ENCODE measurements around the gene TTC24.

Gene TTC24

GRCh38 chr1:156590326-156591180 is 11.0 kb downstream of the TTC24 start:
- TF ChIP-seq, protein P1, sequence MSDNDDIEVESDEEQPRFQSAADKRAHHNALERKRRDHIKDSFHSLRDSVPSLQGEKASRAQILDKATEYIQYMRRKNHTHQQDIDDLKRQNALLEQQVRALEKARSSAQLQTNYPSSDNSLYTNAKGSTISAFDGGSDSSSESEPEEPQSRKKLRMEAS (IDR thresholded peaks at IDR 0.05; ENCODE audit: low read depth, low read length): no peak
- TF ChIP-seq CTCF (IDR thresholded peaks at IDR 0.05; ENCODE audit: low read depth, low read length): no peak
- TF ChIP-seq MYC (IDR thresholded peaks at IDR 0.05; ENCODE audit: low read depth, low read length): no peak
- no peak for TF ChIP-seq POLR2A (IDR thresholded peaks at IDR 0.05; ENCODE audit: extremely low read depth, insufficient read length)
- H3K4me3 ChIP-seq (ENCODE audit: low read depth, low read length): peak overlapping the region; percentile 81
- no peak for DNase-seq (ENCODE audit: low read depth)

DNA sequence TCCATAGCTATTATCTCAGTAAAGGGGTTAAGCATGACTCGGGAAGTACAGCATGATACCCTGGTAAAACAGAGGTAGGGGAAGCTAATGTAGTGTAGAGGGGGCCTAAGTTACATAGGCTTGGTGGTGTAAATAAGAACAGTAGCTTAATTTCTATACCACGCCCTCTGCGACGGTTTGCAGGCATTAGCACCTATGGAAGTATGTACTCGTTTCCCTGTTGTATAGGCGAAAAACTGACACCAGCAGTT is 11.6 kb downstream of the TTC24 start:
- no peak for DNase-seq (ENCODE audit: low read depth)

GRCh38 chr1:156591432-156592157 is 12.1 kb downstream of the TTC24 start, which contains the start of gene NAXE:
NAXE (plus strand) TSS chr1:156591776; CDS start chr1:156591805, 29 bp downstream.
- DNase-seq (ENCODE audit: low read depth): peak; percentile 80
- peak within 1 kb of the TSS; percentile 87 for H3K4me3 ChIP-seq (ENCODE audit: low read depth, low read length)
- TF ChIP-seq, protein P1 (IDR thresholded peaks at IDR 0.05; ENCODE audit: low read depth, low read length): 0 out of 2 replicates have a peak, but pooled peaks have one; percentile 49
- TF ChIP-seq MYC (IDR thresholded peaks at IDR 0.05; ENCODE audit: low read depth, low read length): peak; percentile 53
- no peak for TF ChIP-seq CTCF (IDR thresholded peaks at IDR 0.05; ENCODE audit: low read depth, low read length)
- peak; percentile 94 for TF ChIP-seq POLR2A (IDR thresholded peaks at IDR 0.05; ENCODE audit: extremely low read depth, insufficient read length)

More for the DNA sequence above, 11.6 kb downstream of the TTC24 start:
- TF ChIP-seq MYC (IDR thresholded peaks at IDR 0.05; ENCODE audit: low read depth, low read length): no peak
- no peak for TF ChIP-seq POLR2A (IDR thresholded peaks at IDR 0.05; ENCODE audit: extremely low read depth, insufficient read length)
- TF ChIP-seq, protein P1 (IDR thresholded peaks at IDR 0.05; ENCODE audit: low read depth, low read length): no peak
- no peak for TF ChIP-seq CTCF (IDR thresholded peaks at IDR 0.05; ENCODE audit: low read depth, low read length)
- H3K4me3 ChIP-seq (ENCODE audit: low read depth, low read length): peak overlapping the region; percentile 81

GRCh38 chr1:156592158-156592909 is 12.8 kb downstream of the TTC24 start:
- DNase-seq (ENCODE audit: low read depth): no peak
- TF ChIP-seq CTCF (IDR thresholded peaks at IDR 0.05; ENCODE audit: low read depth, low read length): no peak
- TF ChIP-seq, protein P1 (IDR thresholded peaks at IDR 0.05; ENCODE audit: low read depth, low read length): no peak
- TF ChIP-seq MYC (IDR thresholded peaks at IDR 0.05; ENCODE audit: low read depth, low read length): no peak
- TF ChIP-seq POLR2A (IDR thresholded peaks at IDR 0.05; ENCODE audit: extremely low read depth, insufficient read length): no peak
- peak overlapping the region; percentile 87 for H3K4me3 ChIP-seq (ENCODE audit: low read depth, low read length)

- peak overlapping the region; percentile 87 for H3K4me3 ChIP-seq (ENCODE audit: low read depth, low read length)
- TF ChIP-seq CTCF (IDR thresholded peaks at IDR 0.05; ENCODE audit: low read depth, low read length) (no peak), POLR2A (IDR thresholded peaks at IDR 0.05; ENCODE audit: extremely low read depth, insufficient read length) (no peak), MYC (IDR thresholded peaks at IDR 0.05; ENCODE audit: low read depth, low read length) (no peak)
- TF ChIP-seq, protein P1 (IDR thresholded peaks at IDR 0.05; ENCODE audit: low read depth, low read length): no peak
- no peak for DNase-seq (ENCODE audit: low read depth)
Measured at GRCh38 chr1:156592910-156593660, 13.6 kb downstream of the TTC24 start.

Measured in NB4 (cell line).